ENCODE measurements around the gene PKLR. TPM values are rescaled to one million over a fixed set of nuclear protein-coding genes. Genes with fewer than 3 reads are reported as not detected.

The PKLR gene
- total RNA-seq, 1 experiment from 2014 or later = 0.17 TPM

- no peak for ATAC-seq
- Histone ChIP-seq H4K20me1 (ENCODE audit: insufficient read depth) (no peaks in the 10 kb centered on the region), H3K4me1 (ENCODE audit: control insufficient read depth in 1 of 2, insufficient read depth in 2 of 2, low read length in 2 of 2) (no peaks in the 10 kb centered on the region; a peak in 1 of 4 replicates), H2AFZ (ENCODE audit: low read depth, low read length, poor library complexity, severe bottlenecking) (no peak overlapping the region), H3K4me3 (replicated peaks in 1 of 2; ENCODE audit: low read depth in 1 of 2, low read length in 2 of 2) (no peak overlapping the region), H3K9me3 (ENCODE audit: control insufficient read depth in 1 of 2, insufficient read depth in 1 of 2, low read depth in 1 of 2, low read length in 2 of 2) (no peaks in the 10 kb centered on the region), H3K9ac (ENCODE audit: low read length) (no peak overlapping the region), H3K79me2 (ENCODE audit: insufficient read depth, low read length) (no peaks in the 10 kb centered on the region), H3K27ac (ENCODE audit: low read depth, low read length) (no peak overlapping the region), H3K4me2 (ENCODE audit: low read length) (no peak overlapping the region), H3K36me3 (ENCODE audit: control insufficient read depth in 1 of 2, insufficient read depth in 2 of 2, low read length in 2 of 2) (no peaks in the 10 kb centered on the region), H3K9me2 (ENCODE audit: insufficient read depth) (no peaks in the 10 kb centered on the region), H3K27me3 (ENCODE audit: insufficient read depth, low read length) (no peaks in the 10 kb centered on the region)
- intact Hi-C loops (cut with micrococcal nuclease) = no loop called here
- ChIA-PET RAD21 (ENCODE audit: low non-redundant PET in 1 of 2, low total read pairs in 2 of 2, uncharacterized antibody in 2 of 2, unreplicated experiment in 2 of 2) (no interaction called here), POLR2A (no interaction called here), CTCF (no interaction called here)
- BruUV-seq (replicated peaks) = no TSS peak
- TF ChIP-seq SP1 (IDR thresholded peaks at IDR 0.05; ENCODE audit: low read depth) = no peak
- TF ChIP-seq ZBTB33 (IDR thresholded peaks at IDR 0.05; ENCODE audit: extremely low read depth, insufficient replicate concordance, low read length) = no peak
- TF ChIP-seq, protein P1, sequence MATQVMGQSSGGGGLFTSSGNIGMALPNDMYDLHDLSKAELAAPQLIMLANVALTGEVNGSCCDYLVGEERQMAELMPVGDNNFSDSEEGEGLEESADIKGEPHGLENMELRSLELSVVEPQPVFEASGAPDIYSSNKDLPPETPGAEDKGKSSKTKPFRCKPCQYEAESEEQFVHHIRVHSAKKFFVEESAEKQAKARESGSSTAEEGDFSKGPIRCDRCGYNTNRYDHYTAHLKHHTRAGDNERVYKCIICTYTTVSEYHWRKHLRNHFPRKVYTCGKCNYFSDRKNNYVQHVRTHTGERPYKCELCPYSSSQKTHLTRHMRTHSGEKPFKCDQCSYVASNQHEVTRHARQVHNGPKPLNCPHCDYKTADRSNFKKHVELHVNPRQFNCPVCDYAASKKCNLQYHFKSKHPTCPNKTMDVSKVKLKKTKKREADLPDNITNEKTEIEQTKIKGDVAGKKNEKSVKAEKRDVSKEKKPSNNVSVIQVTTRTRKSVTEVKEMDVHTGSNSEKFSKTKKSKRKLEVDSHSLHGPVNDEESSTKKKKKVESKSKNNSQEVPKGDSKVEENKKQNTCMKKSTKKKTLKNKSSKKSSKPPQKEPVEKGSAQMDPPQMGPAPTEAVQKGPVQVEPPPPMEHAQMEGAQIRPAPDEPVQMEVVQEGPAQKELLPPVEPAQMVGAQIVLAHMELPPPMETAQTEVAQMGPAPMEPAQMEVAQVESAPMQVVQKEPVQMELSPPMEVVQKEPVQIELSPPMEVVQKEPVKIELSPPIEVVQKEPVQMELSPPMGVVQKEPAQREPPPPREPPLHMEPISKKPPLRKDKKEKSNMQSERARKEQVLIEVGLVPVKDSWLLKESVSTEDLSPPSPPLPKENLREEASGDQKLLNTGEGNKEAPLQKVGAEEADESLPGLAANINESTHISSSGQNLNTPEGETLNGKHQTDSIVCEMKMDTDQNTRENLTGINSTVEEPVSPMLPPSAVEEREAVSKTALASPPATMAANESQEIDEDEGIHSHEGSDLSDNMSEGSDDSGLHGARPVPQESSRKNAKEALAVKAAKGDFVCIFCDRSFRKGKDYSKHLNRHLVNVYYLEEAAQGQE (IDR thresholded peaks at IDR 0.05; ENCODE audit: low read depth) = no peak
- no peak for TF ChIP-seq SRF (IDR thresholded peaks at IDR 0.05; ENCODE audit: low read depth)
- no peak for TF ChIP-seq EGR1 (IDR thresholded peaks at IDR 0.05; ENCODE audit: low read depth)
- TF ChIP-seq MAX (IDR thresholded peaks at IDR 0.05) = no peak
- TF ChIP-seq POLR2AphosphoS5 (IDR thresholded peaks at IDR 0.05; ENCODE audit: low read depth, low read length) = no peak
- TF ChIP-seq EZH2 (IDR thresholded peaks at IDR 0.05) = no peak
- DNase-seq (ENCODE audit: low read depth, low spot score) = no peak
Observed at GRCh38 chr1:155295942-155296267, 5.3 kb downstream of the PKLR start.
